Stomach (tissue), 9 donors: ENCODE measurements around the gene CNTN1. TPM values are rescaled to one million over a fixed set of nuclear protein-coding genes. Genes with fewer than 3 reads are reported as not detected.

Experiments
- DNase-seq, 2 donors: peaks; one replicate each; pipeline versions ENCODE4 v3.0.0 to v3.0.0-alpha.2; 2013 to 2019
- H3K27ac ChIP-seq, 5 donors: fragments of 200-600 bp in 4 of 5; sonication (generic) in 4 of 5; one replicate each; pipeline ENCODE4 v1.5.1; 2013 to 2019; ENCODE audit warnings: mild to moderate bottlenecking in 1 of 5, moderate library complexity in 1 of 5
- H3K27me3 ChIP-seq, 3 donors: fragments of 200-600 bp; sonication (generic); one replicate each; pipeline ENCODE4 v1.5.1; 2017 to 2019; ENCODE audit warnings: mixed run types in 1 of 3
- H3K36me3 ChIP-seq, 4 donors: fragments of 200-600 bp; sonication (generic); 1 replicate in 3 of 4; 2 replicates in 1 of 4; pipeline ENCODE4 v1.5.1; 2016 to 2019
- H3K4me1 ChIP-seq, 4 donors: fragments of 200-600 bp; sonication (generic); one replicate each; pipeline ENCODE4 v1.5.1; 2016 to 2019
- H3K4me3 ChIP-seq, 4 donors: fragments of 200-600 bp; sonication (generic) in 3 of 4; one replicate each; pipeline ENCODE4 v1.5.1; 2016 to 2019; ENCODE audit warnings: mild to moderate bottlenecking in 1 of 4
- H3K9me3 ChIP-seq, 4 donors: fragments of 200-600 bp; sonication (generic); one replicate each; pipeline ENCODE4 v1.5.1; 2016 to 2019
- EP300 ChIP-seq: sonication (generic); formaldehyde crosslinking; IDR thresholded peaks from one replicate; pipeline ENCODE4 v1.6.1; 2017; ENCODE audit warnings: antibody characterized with exemption
- POLR2A ChIP-seq, 4 donors: fragments of 450-650 bp; IDR thresholded peaks; one replicate each; pipeline ENCODE4 v1.6.1; 2016; ENCODE audit warnings: antibody characterized with exemption in 4 of 4, control low read depth in 2 of 4, mild to moderate bottlenecking in 1 of 4, moderate library complexity in 1 of 4
- POLR2AphosphoS5 ChIP-seq, 3 donors: sonication (generic); formaldehyde crosslinking; IDR thresholded peaks; one replicate each; pipeline ENCODE4 v1.6.1; 2016; ENCODE audit warnings: antibody characterized with exemption in 3 of 3
- WGBS, 5 donors: extraction: QIAGEN DNeasy Blood & Tissue Kit in 3 of 5; methylation state at CpG; one replicate each; pipeline versions ENCODE4 v1.1.5 to v1.1.7; 2013 to 2018; 5-methylcytosine and 5-hydroxymethylcytosine counted together
- intact Hi-C: fragments of 100-400 bp; cut with DNase I; formaldehyde crosslinking; loops from one replicate; pipeline ENCODE4 v1.15.1; 2023; ENCODE audit warnings: low total_unique reads
- polyA plus RNA-seq, 3 donors: library from polyadenylated mRNA; stranded (reverse); fragments of 200-250 nt; gene quantifications; one replicate each; pipeline ENCODE4 v1.2.3, GENCODE V29; 2013
- total RNA-seq, 5 donors: library from RNA; depleted of rRNA; stranded (reverse); fragments of >200 nt; gene quantifications; one replicate each; pipeline versions ENCODE4 v1.1.0 to v1.2.3, GENCODE V29; 2014 to 2016
- TF ChIP-seq, protein P1 (sequence below), 7 experiments: fragments of 450-650 bp in 4 of 7; fragments of 200-600 bp in 3 of 7; sonication (generic) in 3 of 7; IDR thresholded peaks; one replicate each; pipeline ENCODE4 v1.5.1; 2016 to 2019; ENCODE audit warnings: antibody characterized with exemption in 7 of 7, control low read depth in 2 of 7, mild to moderate bottlenecking in 1 of 7
- donor health status: healthy with polysubstance abuse.
- donor health status: Bipolar disorder and iron deficiency.
- donor health status: healthy.

The CNTN1 gene
- total and polyA plus RNA-seq, 8 donors: 0.68 to 68.3 (median 7.1) TPM

DNA sequence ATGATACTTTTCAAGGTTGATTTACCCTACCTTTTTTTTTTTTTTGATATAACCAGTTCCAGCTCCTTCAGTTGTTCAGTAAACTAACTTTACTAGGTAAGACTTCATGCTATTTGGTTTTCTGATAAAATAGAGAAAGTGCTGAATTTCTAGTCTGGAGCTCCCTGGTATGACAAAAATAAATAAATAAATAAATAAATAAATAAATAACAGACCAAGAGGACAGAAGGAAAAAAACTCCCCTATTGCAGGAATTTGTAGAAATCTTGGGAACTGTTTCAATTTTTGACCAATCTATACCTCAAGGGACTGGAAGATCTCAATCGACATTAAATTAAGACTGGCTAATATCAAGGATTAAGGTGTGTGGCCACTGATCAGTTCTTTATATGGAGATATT, 265.2 kb downstream of the CNTN1 start:
- Histone ChIP-seq H3K36me3 (no peaks in the 10 kb centered on the region), H3K4me1 (no peaks in the 10 kb centered on the region), H3K4me3 (no peak overlapping the region), H3K27ac (no peak overlapping the region), H3K27me3 (no peaks in the 10 kb centered on the region), H3K9me3 (no peaks in the 10 kb centered on the region)
- intact Hi-C loops: no loop called here
- 89 to 97% (median 94%) methylated on average over 1 of the region's 1 CpG for WGBS, 5 donors
- TF ChIP-seq, protein P1, sequence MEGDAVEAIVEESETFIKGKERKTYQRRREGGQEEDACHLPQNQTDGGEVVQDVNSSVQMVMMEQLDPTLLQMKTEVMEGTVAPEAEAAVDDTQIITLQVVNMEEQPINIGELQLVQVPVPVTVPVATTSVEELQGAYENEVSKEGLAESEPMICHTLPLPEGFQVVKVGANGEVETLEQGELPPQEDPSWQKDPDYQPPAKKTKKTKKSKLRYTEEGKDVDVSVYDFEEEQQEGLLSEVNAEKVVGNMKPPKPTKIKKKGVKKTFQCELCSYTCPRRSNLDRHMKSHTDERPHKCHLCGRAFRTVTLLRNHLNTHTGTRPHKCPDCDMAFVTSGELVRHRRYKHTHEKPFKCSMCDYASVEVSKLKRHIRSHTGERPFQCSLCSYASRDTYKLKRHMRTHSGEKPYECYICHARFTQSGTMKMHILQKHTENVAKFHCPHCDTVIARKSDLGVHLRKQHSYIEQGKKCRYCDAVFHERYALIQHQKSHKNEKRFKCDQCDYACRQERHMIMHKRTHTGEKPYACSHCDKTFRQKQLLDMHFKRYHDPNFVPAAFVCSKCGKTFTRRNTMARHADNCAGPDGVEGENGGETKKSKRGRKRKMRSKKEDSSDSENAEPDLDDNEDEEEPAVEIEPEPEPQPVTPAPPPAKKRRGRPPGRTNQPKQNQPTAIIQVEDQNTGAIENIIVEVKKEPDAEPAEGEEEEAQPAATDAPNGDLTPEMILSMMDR (IDR thresholded peaks at IDR 0.05): no peak
- TF ChIP-seq POLR2A (IDR thresholded peaks at IDR 0.05) (no peak), POLR2AphosphoS5 (IDR thresholded peaks at IDR 0.05) (no peak), EP300 (no peak)
- DNase-seq: no peak

DNA sequence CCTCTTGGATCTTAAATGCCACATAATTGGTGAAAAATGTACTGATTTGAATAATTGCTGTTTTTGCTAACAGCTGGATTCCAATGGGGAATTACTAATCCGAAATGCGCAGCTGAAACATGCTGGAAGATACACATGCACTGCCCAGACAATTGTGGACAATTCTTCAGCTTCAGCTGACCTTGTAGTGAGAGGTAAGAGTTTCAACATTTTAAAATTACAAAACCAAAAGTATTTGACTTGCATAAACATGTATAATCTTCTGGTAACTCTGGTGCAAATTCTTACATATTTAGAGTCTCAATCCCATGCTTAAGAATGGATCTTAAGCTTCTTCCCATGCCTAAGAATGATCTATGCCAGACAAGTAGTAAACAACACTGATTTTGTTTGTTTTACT, 266.8 kb downstream of the CNTN1 start:
- 80 to 93% (median 85%) methylated on average over 2 of the region's 2 CpGs for WGBS, 5 donors
- intact Hi-C loops: no loop called here

DNA sequence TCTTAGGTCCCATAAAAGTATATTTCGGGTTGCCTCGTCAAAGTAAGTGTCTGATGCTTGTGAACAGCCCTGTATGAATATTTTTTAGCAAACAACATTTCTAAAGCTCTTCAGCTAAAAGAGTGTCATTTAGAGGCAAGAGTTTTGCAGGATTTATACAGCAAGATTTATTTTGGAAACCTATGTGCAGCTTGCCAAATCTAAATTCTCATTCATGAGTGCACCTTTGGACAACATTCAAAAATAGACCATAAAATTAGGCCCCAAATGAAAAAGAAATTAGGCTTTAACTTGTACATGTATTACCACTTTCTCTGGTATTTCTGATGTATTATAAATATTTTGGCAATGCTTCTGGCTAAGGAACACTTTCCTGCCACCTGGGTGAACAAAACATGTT, 271.5 kb downstream of the CNTN1 start:
- no peak for DNase-seq
- H3K4me3 ChIP-seq: no peak overlapping the region
- intact Hi-C loops: no loop called here

More for the DNA sequence above, 266.8 kb downstream of the CNTN1 start:
- no peak overlapping the region for H3K4me3 ChIP-seq
- no peak for TF ChIP-seq EP300
- no peak for TF ChIP-seq POLR2A (IDR thresholded peaks at IDR 0.05)
- TF ChIP-seq POLR2AphosphoS5 (IDR thresholded peaks at IDR 0.05): peak in 1 of 3 donors; percentile 29
- no peaks in the 10 kb centered on the region for H3K27me3 ChIP-seq
- no peaks in the 10 kb centered on the region for H3K4me1 ChIP-seq
- no peaks in the 10 kb centered on the region for H3K9me3 ChIP-seq
- no peak for DNase-seq
- no peaks in the 10 kb centered on the region for H3K36me3 ChIP-seq
- H3K27ac ChIP-seq: no peak overlapping the region

DNA sequence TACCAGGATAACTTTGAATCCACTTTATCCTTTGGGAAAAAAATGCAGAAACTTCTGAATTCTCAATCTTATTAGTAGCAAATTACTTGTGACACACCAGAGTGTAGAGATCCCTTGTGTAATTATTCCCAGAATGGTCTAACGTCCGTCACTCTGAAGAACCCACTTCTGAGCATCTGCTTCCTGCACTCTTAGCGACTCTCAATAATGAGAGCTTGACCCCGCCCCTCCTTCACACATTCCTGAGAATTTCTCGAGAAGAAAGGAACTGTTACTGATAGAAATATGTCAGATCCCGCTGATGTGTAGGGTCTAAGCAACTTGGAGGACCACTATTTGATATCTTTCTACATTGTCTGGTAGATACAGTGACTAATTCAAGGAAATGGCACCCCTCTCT, 277.6 kb downstream of the CNTN1 start:
- WGBS, 5 donors: 75 to 79% (median 75%) methylated on average over 6 of the region's 6 CpGs
- intact Hi-C loops: no loop called here
- DNase-seq: no peak
- H3K9me3 ChIP-seq: no peaks in the 10 kb centered on the region
- H3K4me3 ChIP-seq: no peak overlapping the region
- no peak for TF ChIP-seq EP300
- no peak for TF ChIP-seq POLR2AphosphoS5 (IDR thresholded peaks at IDR 0.05)
- TF ChIP-seq POLR2A (IDR thresholded peaks at IDR 0.05): no peak
- TF ChIP-seq, protein P1 (IDR thresholded peaks at IDR 0.05): no peak
- H3K4me1 ChIP-seq: no peaks in the 10 kb centered on the region
- H3K27me3 ChIP-seq: no peaks in the 10 kb centered on the region
- H3K36me3 ChIP-seq: no peaks in the 10 kb centered on the region
- H3K27ac ChIP-seq: no peak overlapping the region

More for the DNA sequence above, 271.5 kb downstream of the CNTN1 start:
- H3K4me1 ChIP-seq: no peaks in the 10 kb centered on the region
- no peak overlapping the region for H3K27ac ChIP-seq
- H3K36me3 ChIP-seq: no peaks in the 10 kb centered on the region
- no peaks in the 10 kb centered on the region for H3K9me3 ChIP-seq
- 77 to 89% (median 81%) methylated on average over 2 of the region's 2 CpGs for WGBS, 5 donors
- TF ChIP-seq POLR2A (IDR thresholded peaks at IDR 0.05): no peak
- no peak for TF ChIP-seq EP300
- no peak for TF ChIP-seq POLR2AphosphoS5 (IDR thresholded peaks at IDR 0.05)
- TF ChIP-seq, protein P1 (IDR thresholded peaks at IDR 0.05): no peak
- no peaks in the 10 kb centered on the region for H3K27me3 ChIP-seq

DNA sequence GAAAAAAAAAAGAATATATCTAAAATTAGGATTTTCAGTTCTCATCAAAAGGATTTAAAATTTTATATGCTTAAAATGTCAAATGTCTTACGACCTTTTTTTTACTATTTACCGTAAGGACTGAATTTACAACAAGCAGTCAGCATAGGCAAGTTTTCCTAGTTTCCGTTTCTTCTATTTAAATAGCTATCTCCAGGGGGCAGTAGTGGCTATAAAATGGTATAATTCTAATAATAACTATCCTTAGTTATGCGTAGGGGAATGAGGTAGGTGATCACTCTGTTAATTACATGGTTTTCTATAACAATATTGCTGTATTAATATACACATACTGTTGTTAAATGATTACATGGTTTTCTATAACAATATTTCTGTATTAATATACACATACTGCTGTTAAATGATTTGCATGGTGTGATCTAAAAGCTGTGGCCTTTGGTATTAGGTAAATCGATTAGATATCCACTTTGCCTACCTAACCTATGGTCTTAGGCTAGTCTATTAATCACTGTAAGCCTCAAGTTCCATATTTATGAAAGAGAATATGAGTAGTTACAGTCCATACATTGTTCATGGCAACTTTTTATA, 278.2 kb downstream of the CNTN1 start:
- Histone ChIP-seq H3K4me3 (no peak overlapping the region), H3K9me3 (no peaks in the 10 kb centered on the region), H3K27ac (no peak overlapping the region), H3K27me3 (no peaks in the 10 kb centered on the region), H3K36me3 (no peaks in the 10 kb centered on the region), H3K4me1 (no peaks in the 10 kb centered on the region)
- WGBS, 5 donors: 75 to 83% (median 81%) methylated on average over 5 of the region's 5 CpGs
- no peak for TF ChIP-seq POLR2AphosphoS5 (IDR thresholded peaks at IDR 0.05)
- TF ChIP-seq, protein P1 (IDR thresholded peaks at IDR 0.05): no peak
- DNase-seq: no peak
- intact Hi-C loops: no loop called here
